GM19395 (cell line): Measurements from ENCODE around the gene ICAM5.
"Not testable (repeated sequence)": the region's sequence is repeated elsewhere in the genome, so short reads cannot be mapped to it uniquely, and the experiment has no call there.

Experiments used
- ATAC-seq: cut with Tn5 transposase; IDR thresholded peaks from one replicate; pipeline ENCODE4 v1.9.1; 2021; ENCODE audit warnings: mild to moderate bottlenecking, moderate library complexity; ENCODE audit not compliant: unreplicated experiment

Gene ICAM5

DNA sequence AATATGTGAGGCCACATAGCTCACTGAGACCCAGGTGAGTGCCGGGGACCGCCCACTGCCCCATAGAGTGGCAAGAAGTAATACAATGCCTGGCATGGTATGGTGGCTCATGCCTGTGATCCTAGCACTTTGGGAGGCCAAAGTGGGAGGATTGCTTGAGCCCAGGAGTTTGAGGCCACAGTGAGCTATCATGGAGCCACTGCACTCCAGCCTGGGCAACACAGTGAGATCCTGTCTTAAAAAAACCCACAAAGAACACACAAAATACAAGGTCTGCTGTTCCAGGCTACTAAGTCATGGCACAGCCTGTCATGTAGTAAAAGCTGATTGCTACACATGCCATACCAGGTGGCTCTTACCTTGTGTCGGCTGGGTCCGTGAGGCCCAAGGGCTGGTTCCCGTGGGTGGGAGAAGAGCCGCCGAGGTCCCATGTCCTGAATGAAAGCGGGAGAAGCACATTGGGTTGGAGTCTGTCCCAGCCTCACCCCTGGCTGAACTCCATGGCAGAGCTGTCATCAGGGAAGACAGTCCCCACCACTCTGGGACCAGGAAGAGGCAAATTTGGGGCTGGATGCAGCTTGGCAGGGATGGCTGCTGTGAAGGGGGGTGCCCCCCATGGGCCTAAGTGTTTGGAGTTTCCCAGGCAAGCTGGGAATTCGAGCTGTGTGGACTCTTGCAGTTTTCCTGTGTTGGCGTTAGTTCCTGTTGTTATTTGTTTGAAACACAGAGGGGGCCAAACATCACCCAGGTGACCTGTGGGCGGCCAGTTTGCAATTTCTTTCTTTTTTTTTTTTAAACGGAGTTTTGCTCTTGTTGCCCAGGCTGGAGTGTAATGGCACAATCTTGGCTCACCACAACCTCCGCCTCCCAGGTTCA lies 29.3 kb downstream of the ICAM5 start:
- no peak for ATAC-seq

DNA sequence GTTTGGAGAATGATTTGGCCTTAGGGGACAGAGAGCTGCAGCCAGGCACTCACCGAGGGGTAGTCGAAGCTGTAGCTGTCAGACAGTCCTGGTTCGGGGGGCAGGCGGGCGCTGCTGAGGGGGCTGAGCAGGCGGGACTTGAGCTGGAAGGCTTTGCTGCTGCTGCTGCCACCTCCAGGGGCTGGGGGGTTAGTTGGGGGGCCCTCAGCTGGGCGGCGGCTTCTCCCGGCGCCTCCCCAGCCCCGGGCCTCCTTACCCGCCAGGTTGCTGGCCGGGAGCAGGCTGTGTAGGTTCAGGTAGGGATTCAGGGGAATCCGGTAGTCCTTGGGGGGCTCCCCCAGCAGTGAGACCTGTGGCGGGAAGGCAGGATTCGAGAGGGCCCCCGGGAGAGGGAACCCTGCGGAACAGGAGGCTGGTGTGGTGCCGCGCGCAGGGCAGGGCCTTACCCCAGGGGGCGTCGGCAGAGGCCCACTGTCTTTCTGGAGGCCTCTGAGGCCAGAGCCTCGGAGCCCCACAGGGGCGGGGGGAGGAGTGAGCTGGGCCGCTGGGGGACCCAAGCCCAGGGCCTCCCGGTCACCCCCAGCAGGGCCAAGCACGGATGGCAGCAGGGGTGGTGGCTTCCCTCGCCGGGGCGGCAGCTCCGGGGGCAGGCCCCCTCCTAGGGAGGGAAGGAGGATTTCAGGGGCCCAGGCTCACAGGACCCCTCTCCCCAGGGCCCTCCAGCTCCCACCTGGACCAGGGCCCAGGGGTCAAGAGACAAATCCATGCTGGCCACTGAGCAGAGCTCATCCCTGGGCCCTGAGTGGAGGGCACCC lies 31.1 kb downstream of the ICAM5 start:
- no peak for ATAC-seq

- no peak for ATAC-seq
Measured at GRCh38 chr19:10321417-10321797, 31.7 kb downstream of the ICAM5 start.

GRCh38 chr19:10321874-10322835 lies 32.4 kb downstream of the ICAM5 start:
- ATAC-seq: no peak

GRCh38 chr19:10325732-10326131 lies 36.0 kb downstream of the ICAM5 start:
- ATAC-seq: no peak

DNA sequence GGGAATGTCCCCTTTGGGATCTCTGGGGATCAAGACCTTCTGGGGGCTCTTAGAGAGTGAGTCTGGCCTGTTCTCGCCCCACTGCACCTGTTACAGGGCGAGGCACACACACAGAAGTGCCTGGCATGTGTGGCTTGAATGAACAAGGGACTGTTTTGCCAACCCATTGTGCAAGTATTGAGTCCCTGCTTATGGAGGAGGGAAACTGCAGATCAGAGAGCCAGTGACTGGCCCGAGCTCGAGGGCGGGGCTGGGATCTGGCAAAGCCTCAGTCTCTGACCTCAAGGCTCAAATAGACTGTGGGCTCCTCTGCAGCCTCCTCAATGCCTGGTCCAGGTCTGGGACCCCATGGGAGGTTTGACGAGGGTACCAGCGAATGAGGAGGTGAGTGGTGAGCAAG lies 38.0 kb downstream of the ICAM5 start:
- no peak for ATAC-seq

- no peak for ATAC-seq
Measured at GRCh38 chr19:10328558-10329429, 39.0 kb downstream of the ICAM5 start.

GRCh38 chr19:10329555-10329954 lies 39.8 kb downstream of the ICAM5 start:
- no peak for ATAC-seq

DNA sequence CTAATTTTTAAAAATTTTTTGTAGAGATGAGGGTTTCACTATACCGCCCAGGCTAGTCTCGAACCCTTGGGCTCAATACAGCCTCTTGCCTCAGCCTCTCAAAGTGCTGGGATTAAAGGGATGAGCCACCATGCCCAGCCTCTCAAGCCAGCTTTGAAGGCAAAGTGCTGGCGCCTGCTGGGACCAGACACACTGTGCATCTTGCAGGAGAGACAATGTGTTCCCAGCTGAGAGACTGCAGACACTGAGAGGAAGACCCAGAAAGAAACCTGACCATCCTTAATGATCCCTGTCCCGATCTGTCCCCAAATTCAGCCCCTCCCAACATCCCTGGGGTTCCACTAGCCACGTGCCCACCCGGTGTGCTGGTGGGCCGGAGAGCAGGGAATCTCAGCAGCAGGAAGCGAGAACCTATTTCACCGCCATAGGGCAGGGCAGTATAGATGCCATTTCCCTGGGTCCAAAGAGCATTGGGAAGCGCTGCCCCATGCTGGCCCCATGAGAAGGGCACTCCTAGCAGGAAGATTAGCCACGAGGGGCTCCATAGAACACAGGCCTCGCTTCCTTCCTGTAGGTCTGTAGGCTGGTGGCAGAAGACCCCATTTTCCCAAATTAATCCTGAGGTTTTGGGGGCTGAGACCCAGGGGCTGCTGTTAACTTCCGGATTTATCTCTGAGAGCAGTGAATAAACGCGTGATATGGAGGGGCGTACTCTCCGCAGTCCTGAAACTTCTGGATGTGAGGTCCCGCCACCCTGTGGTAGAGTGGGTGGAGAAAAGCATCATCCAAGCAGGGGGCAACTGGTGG lies 42.6 kb downstream of the ICAM5 start:
- no peak for ATAC-seq

GRCh38 chr19:10332965-10333757 lies 43.4 kb downstream of the ICAM5 start, which contains the start of gene RAVER1:
Gene RAVER1 (minus strand): TSS chr19:10333529. CDS start chr19:10333507, 22 bp downstream.
- peak; percentile 87 for ATAC-seq

GRCh38 chr19:10333758-10334587 lies 44.2 kb downstream of the ICAM5 start:
- peak; percentile 5 for ATAC-seq

- no peak for ATAC-seq
Measured at GRCh38 chr19:10334588-10335351, 45.0 kb downstream of the ICAM5 start.

DNA sequence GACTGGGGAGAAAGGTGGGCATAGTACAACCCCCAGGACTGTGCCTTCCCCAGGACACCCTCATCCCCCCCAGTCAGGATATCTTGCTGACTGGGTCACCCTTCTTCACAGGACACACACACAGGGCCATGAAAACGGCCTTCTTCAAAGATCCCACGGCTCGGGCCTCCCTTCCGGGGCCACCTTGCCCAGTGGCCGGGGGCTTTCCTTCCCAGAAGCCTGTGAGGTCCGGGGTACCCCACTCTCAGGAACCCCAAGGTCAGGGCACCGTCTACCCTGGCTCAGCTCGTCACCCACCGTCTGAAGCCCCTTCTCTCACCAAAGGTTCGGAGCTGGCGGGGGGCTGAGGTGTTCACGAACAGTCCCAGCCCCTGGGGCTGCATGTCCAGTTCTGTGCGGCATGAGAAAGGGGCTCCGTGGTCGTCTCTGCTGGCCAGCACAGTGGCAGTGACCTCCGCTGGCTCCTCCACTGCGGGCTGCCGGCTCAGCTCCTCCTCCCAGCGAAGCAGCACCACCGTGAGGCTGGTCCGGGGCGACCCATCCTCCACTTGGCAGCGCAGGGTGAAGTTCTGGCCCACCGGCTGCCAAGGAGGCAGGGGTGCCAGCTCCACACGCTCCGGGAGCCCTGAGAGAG lies 45.7 kb downstream of the ICAM5 start:
- ATAC-seq: no peak

DNA sequence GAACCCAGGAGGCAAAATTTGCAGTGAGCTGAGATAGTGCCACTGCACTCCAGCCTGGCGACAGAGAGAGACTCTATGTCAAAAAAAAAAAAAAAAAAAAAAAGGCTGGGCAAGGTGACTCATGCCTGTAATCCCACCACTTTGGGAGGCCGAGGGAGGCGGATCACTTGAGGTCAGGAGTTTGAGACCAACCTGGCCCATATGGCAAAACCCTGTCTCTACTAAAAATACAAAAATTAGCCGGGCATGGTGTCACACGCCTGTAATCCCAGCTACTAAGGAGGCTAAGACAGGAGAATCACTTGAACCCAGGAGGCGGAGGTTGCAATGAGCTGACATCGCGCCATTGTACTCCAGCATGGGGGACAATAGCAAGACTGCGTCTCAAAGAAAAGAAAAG lies 47.0 kb downstream of the ICAM5 start:
- not testable (repeated sequence) for ATAC-seq

DNA sequence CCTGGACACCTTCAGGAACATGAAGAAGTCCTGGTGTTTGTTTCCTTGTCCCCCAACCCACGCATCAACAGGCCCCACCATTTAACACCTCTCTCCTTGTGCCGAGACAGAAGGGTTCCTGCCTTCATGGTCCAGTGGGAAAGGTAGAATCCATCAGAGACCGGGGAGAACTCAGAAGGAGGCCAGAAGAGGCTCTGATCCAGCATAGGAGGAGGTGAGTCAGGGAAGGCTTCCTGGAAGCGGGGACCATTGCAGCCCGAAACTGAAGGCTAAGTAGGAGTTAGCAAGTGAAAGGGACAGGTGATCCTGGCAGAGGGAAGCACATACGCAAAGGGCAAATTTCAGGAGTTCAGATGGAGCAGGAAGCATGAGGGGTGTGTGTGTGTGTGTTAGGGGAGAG lies 49.2 kb downstream of the ICAM5 start:
- no peak for ATAC-seq

GRCh38 chr19:10339380-10339960 lies 49.7 kb downstream of the ICAM5 start, which contains the start of gene ICAM3:
Gene ICAM3 (minus strand): TSS chr19:10339624. CDS start chr19:10339614, 10 bp downstream.
- ATAC-seq: no peak
